B cell (primary cell): ENCODE measurements around the gene ARHGAP26. TPM values are rescaled to one million over a fixed set of nuclear protein-coding genes. Genes with fewer than 3 reads are reported as not detected.

Experiments
- ATAC-seq: fragments of 200-7000 bp; cut with Tn5 transposase; one replicate; pipeline ENCODE4 v1.10.0; 2021; ENCODE audit warnings: low read depth, mild to moderate bottlenecking, moderate number of reproducible peaks, moderate library complexity
- CTCF ChIA-PET: fragments of 350-600 bp; sonication (Branson Sonifier 250); formaldehyde crosslinking; loops from one replicate; lab custom pipeline; 2021; ENCODE audit warnings: antibody characterized with exemption, inconsistent platforms; lab: Charles Lee
- POLR2A ChIA-PET: fragments of 350-600 bp; sonication (Branson Sonifier 250); formaldehyde crosslinking; loops from one replicate; lab custom pipeline; 2021; ENCODE audit warnings: antibody characterized with exemption; lab: Charles Lee
- DNase-seq: peaks from one replicate; pipeline ENCODE4 v3.0.0; 2013
- H2AFZ ChIP-seq: 2 replicates; pipeline ENCODE4 v1.6.1; 2012; ENCODE audit warnings: mild to moderate bottlenecking, low read depth, low read length; ENCODE audit not compliant: insufficient read depth, poor library complexity, severe bottlenecking
- H3K27ac ChIP-seq, 2 donors: 1 replicate in 1 of 2; 2 replicates in 1 of 2; pipeline ENCODE4 v1.5.1; 2012 to 2013; ENCODE audit warnings: low read length in 2 of 2, mild to moderate bottlenecking in 2 of 2, moderate library complexity in 1 of 2
- H3K27me3 ChIP-seq, 4 experiments: fragments of 200-600 bp in 1 of 4; sonication (generic) in 1 of 4; replicated peaks in 1 of 4; 1 replicate in 2 of 4; 2 replicates in 2 of 4; pipeline versions ENCODE4 v1.6.1 to v1.7.0; 2013 to 2016; ENCODE audit warnings: low read length in 3 of 4, mild to moderate bottlenecking in 2 of 4, mixed read lengths in 1 of 4, moderate library complexity in 1 of 4; ENCODE audit not compliant: insufficient read depth in 4 of 4, control insufficient read depth in 3 of 4; ENCODE audit errors: control extremely low read depth in 1 of 4
- H3K36me3 ChIP-seq, 2 experiments: replicated peaks in 1 of 2; 1 replicate in 1 of 2; 2 replicates in 1 of 2; pipeline versions ENCODE4 v1.6.1 to v1.7.1; 2013; ENCODE audit warnings: low read length in 1 of 2; ENCODE audit not compliant: insufficient read depth in 2 of 2, control insufficient read depth in 1 of 2; ENCODE audit errors: control extremely low read depth in 1 of 2, extremely low read depth in 1 of 2
- H3K4me1 ChIP-seq, 2 donors: fragments of 200-600 bp in 1 of 2; sonication (generic) in 1 of 2; 1 replicate in 1 of 2; 2 replicates in 1 of 2; pipeline versions ENCODE4 v1.5.1 to v1.6.1; 2013 to 2017; ENCODE audit warnings: low read length in 2 of 2; ENCODE audit not compliant: control insufficient read depth in 2 of 2, insufficient read depth in 2 of 2
- H3K4me2 ChIP-seq: replicated peaks from 2 replicates; pipeline ENCODE3; 2012; ENCODE audit warnings: mild to moderate bottlenecking, low read depth, low read length; ENCODE audit not compliant: poor library complexity, severe bottlenecking
- H3K4me3 ChIP-seq, 5 experiments: fragments of 200-600 bp in 1 of 5; sonication (generic) in 1 of 5; 1 replicate in 3 of 5; 2 replicates in 2 of 5; pipeline versions ENCODE4 v1.5.1 to v1.7.0; 2011 to 2016; ENCODE audit warnings: low read length in 4 of 5, mild to moderate bottlenecking in 4 of 5, low read depth in 2 of 5, control low read depth in 1 of 5, moderate library complexity in 1 of 5; ENCODE audit not compliant: insufficient read depth in 1 of 5; ENCODE audit errors: control extremely low read depth in 1 of 5, extremely low read depth in 1 of 5
- H3K79me2 ChIP-seq: fragments of 200-600 bp; sonication (generic); one replicate; pipeline ENCODE4 v1.6.0; 2016; ENCODE audit warnings: low read length; ENCODE audit not compliant: control insufficient read depth, insufficient read depth
- H3K9ac ChIP-seq: fragments of 200-600 bp; sonication (generic); 2 replicates; pipeline ENCODE4 v1.6.1; 2017; ENCODE audit warnings: mild to moderate bottlenecking, low read length, moderate library complexity
- H3K9me3 ChIP-seq, 3 donors: one replicate each; pipeline versions ENCODE4 v1.6.1 to v1.7.1; 2013; ENCODE audit warnings: low read length in 2 of 3; ENCODE audit not compliant: control insufficient read depth in 2 of 3, insufficient read depth in 1 of 3; ENCODE audit errors: control extremely low read depth in 1 of 3
- H4K20me1 ChIP-seq: 2 replicates; pipeline ENCODE4 v1.6.0; 2012; ENCODE audit warnings: mild to moderate bottlenecking, low read length; ENCODE audit not compliant: insufficient read depth, control insufficient read depth, poor library complexity, severe bottlenecking
- H3K27ac Mint-ChIP-seq: one replicate; pipeline ENCODE4 v1.8.0; 2021; ENCODE audit warnings: mixed read lengths
- H3K27me3 Mint-ChIP-seq: one replicate; pipeline ENCODE4 v1.8.0; 2021; ENCODE audit warnings: mixed read lengths
- H3K4me1 Mint-ChIP-seq: one replicate; pipeline ENCODE4 v1.8.0; 2021; ENCODE audit warnings: mixed read lengths
- H3K4me3 Mint-ChIP-seq: one replicate; pipeline ENCODE4 v1.8.0; 2021; ENCODE audit warnings: mixed read lengths
- H3K9me3 Mint-ChIP-seq: one replicate; pipeline ENCODE4 v1.8.0; 2022; ENCODE audit warnings: mixed read lengths; ENCODE audit not compliant: insufficient read depth
- EZH2 ChIP-seq: IDR thresholded peaks from 2 replicates; pipeline ENCODE4 v1.6.1; 2012; ENCODE audit warnings: borderline replicate concordance, low read depth, mild to moderate bottlenecking, moderate library complexity, low read length; ENCODE audit not compliant: insufficient read depth, poor library complexity, severe bottlenecking
- WGBS: methylation state at CpG from one replicate; pipeline ENCODE4 v1.1.5; 2013; ENCODE audit warnings: missing lambda C conversion rate; ENCODE audit not compliant: insufficient coverage; 5-methylcytosine and 5-hydroxymethylcytosine counted together
- intact Hi-C: fragments of 100-400 bp; cut with micrococcal nuclease; formaldehyde crosslinking; loops from one replicate; pipeline ENCODE4 v1.10.0; 2022
- polyA plus RNA-seq: library from polyadenylated mRNA; depleted of rRNA; stranded (reverse); fragments of >200 nt; gene quantifications from 2 replicates; pipeline ENCODE4 v1.2.3, GENCODE V29; 2012
- total RNA-seq, 2 donors: library from RNA; stranded (reverse); fragments of 120-200 nt in 1 of 2; gene quantifications; 1 replicate in 1 of 2; 2 replicates in 1 of 2; pipeline versions ENCODE4 v1.2.3 to v1.2.4, GENCODE V29; 2013 to 2022
- TF ChIP-seq, protein P1 (sequence below): fragments of 200-600 bp; IDR thresholded peaks from one replicate; pipeline ENCODE4 v1.8.0; 2022; ENCODE audit warnings: antibody characterized with exemption, mild to moderate bottlenecking

The ARHGAP26 gene
- total and polyA plus RNA-seq, 2 donors (not counting 1 experiment from before 2014, with no cell fraction given): 1.8 to 22.5 TPM

DNA sequence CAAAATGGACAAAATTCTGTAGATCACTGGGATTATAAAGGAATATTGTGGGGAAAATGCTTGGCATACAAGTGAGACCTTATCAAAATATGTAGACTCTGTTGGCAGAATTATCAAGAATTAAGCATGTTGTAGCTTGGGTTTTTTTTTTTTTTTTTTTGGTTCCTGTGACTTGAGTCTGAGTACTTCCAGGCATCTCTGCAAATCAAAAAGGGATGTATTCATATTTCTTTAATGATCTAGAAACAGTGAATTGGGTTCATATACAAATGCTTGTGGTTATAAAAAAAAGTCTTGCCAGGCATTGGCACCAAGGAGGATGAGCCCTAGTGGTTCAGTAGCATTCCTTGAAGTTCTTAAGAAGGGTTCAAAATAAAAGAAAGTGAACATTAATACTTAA is 292.2 kb downstream of the ARHGAP26 start:
- ChIA-PET POLR2A (no interaction called here), CTCF (no interaction called here)
- DNase-seq (no peak), ATAC-seq (no peak)
- peaks cover 8 to 10% of the 10 kb centered on the region in 2 donors for H3K4me1 ChIP-seq
- H3K36me3 ChIP-seq: no peaks in the 10 kb centered on the region
- peaks cover 20% of the 10 kb centered on the region for H3K4me1 Mint-ChIP-seq
- H3K27me3 Mint-ChIP-seq: no peaks in the 10 kb centered on the region
- H3K27ac Mint-ChIP-seq: no peak overlapping the region
- H3K4me3 Mint-ChIP-seq: no peak overlapping the region
- no peak overlapping the region for H3K9ac ChIP-seq
- intact Hi-C loops: no loop called here
- no peak overlapping the region for H2AFZ ChIP-seq
- H3K9me3 ChIP-seq: no peaks in the 10 kb centered on the region
- H4K20me1 ChIP-seq: no peaks in the 10 kb centered on the region
- no peak overlapping the region for H3K4me3 ChIP-seq
- H3K27ac ChIP-seq: no peak overlapping the region
- H3K79me2 ChIP-seq: no peaks in the 10 kb centered on the region
- TF ChIP-seq EZH2: no peak
- TF ChIP-seq, protein P1, sequence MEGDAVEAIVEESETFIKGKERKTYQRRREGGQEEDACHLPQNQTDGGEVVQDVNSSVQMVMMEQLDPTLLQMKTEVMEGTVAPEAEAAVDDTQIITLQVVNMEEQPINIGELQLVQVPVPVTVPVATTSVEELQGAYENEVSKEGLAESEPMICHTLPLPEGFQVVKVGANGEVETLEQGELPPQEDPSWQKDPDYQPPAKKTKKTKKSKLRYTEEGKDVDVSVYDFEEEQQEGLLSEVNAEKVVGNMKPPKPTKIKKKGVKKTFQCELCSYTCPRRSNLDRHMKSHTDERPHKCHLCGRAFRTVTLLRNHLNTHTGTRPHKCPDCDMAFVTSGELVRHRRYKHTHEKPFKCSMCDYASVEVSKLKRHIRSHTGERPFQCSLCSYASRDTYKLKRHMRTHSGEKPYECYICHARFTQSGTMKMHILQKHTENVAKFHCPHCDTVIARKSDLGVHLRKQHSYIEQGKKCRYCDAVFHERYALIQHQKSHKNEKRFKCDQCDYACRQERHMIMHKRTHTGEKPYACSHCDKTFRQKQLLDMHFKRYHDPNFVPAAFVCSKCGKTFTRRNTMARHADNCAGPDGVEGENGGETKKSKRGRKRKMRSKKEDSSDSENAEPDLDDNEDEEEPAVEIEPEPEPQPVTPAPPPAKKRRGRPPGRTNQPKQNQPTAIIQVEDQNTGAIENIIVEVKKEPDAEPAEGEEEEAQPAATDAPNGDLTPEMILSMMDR: no peak
- H3K4me2 ChIP-seq: no peak overlapping the region
- no peaks in the 10 kb centered on the region for H3K9me3 Mint-ChIP-seq
- H3K27me3 ChIP-seq: no peaks in the 10 kb centered on the region

DNA sequence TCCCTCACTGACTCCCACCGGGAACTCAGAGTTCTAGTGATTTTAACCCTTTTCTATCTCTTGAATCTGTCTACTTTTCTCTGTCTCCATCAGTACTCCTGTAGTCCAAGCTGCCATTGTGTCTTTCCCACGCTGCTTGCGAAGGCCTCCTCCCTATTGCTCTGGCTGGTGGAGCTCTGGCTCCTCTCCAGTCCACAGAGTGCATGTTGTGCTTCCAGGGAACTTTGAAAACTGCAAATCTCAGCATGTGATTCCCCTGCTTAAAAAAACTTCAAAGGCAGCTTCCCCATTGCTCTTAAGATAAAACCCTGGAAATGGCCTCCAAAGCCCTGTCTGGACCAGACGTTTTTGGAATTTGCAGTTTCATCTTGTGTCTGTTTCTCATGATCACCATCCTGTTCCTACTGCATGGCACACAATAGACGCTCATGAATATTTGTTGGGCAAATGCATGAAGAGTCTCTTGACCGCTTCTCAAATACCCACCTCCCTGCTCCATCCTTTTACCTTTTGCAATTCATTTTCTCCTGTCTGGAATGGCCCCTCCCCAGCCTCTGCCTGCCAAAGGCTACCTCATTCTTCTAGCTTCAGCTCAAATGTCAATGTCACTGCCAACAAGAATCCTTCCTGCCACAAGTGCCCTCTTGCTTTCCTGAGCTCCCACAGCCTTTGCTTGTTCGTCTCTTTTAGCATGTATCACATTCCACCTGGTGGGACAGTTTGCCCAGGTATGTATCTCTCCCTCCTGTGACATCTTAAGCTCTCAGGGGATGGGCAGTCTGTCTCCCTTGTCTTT is 293.2 kb downstream of the ARHGAP26 start:
- H3K9me3 Mint-ChIP-seq: no peaks in the 10 kb centered on the region
- Histone ChIP-seq H3K4me1 (peaks cover 9 to 12% of the 10 kb centered on the region in 2 donors), H2AFZ (no peak overlapping the region), H3K9ac (no peak overlapping the region), H3K79me2 (no peaks in the 10 kb centered on the region), H3K27ac (no peak overlapping the region), H3K4me3 (no peak overlapping the region), H3K4me2 (no peak overlapping the region), H3K36me3 (no peaks in the 10 kb centered on the region), H3K27me3 (no peaks in the 10 kb centered on the region), H4K20me1 (no peaks in the 10 kb centered on the region), H3K9me3 (no peaks in the 10 kb centered on the region)
- no peak for TF ChIP-seq EZH2
- TF ChIP-seq, protein P1: no peak
- DNase-seq (no peak), ATAC-seq (no peak)
- no peak overlapping the region for H3K4me3 Mint-ChIP-seq
- H3K27me3 Mint-ChIP-seq: no peaks in the 10 kb centered on the region
- H3K27ac Mint-ChIP-seq: no peak overlapping the region
- WGBS: 100% methylated on average over 6 of the region's 7 CpGs
- CTCF ChIA-PET: no interaction called here
- peaks cover 20% of the 10 kb centered on the region for H3K4me1 Mint-ChIP-seq
- POLR2A ChIA-PET: no interaction called here
- intact Hi-C loops: no loop called here
